Liver (tissue), 3 donors: ENCODE measurements around the gene TOGARAM2.
"Not testable (repeated sequence)": the region's sequence is repeated elsewhere in the genome, so short reads cannot be mapped to it uniquely, and the experiment has no call there.

Source experiments
- EGR1 ChIP-seq, 2 donors: IDR thresholded peaks; 2 replicates each; pipeline ENCODE4 v1.6.1; 2016 to 2018; ENCODE audit warnings: antibody characterized with exemption in 2 of 2, low read depth in 2 of 2
- RAD21 ChIP-seq, 2 donors: IDR thresholded peaks; 2 replicates each; pipeline ENCODE4 v1.6.1; 2016; ENCODE audit warnings: antibody characterized with exemption in 2 of 2, mild to moderate bottlenecking in 2 of 2
- YY1 ChIP-seq: IDR thresholded peaks from 2 replicates; pipeline ENCODE4 v1.6.1; 2016; ENCODE audit warnings: antibody characterized with exemption, mild to moderate bottlenecking
- TF ChIP-seq, protein P1 (sequence below): fragments of 150-350 bp; IDR thresholded peaks from 2 replicates; pipeline ENCODE4 v1.5.1; 2017; ENCODE audit warnings: improper control_type of control experiment, low read depth, low read length; ENCODE audit not compliant: missing input control
- donor health status: healthy.
- donor health status: healthy.

DNA sequence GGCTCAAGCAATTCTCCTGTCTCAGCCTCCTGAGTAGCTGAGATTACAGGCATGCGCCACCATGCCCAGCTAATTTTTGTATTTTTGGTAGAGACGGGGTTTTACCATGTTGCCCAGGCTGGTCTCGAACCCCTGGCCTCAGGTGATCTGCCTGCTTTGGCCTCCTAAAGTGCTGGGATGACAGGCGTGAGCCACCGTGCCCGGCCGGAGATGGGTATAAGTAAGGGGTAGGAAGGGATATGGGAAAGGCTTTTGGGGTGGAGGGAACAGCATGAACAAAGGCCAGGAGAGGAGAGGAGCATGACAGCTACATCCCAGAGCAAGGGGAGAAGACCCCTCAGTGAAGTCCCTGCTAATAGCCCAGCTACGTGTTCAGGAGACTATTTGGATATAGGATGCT is 3.1 kb upstream of the TOGARAM2 start:
- TF ChIP-seq, protein P1, sequence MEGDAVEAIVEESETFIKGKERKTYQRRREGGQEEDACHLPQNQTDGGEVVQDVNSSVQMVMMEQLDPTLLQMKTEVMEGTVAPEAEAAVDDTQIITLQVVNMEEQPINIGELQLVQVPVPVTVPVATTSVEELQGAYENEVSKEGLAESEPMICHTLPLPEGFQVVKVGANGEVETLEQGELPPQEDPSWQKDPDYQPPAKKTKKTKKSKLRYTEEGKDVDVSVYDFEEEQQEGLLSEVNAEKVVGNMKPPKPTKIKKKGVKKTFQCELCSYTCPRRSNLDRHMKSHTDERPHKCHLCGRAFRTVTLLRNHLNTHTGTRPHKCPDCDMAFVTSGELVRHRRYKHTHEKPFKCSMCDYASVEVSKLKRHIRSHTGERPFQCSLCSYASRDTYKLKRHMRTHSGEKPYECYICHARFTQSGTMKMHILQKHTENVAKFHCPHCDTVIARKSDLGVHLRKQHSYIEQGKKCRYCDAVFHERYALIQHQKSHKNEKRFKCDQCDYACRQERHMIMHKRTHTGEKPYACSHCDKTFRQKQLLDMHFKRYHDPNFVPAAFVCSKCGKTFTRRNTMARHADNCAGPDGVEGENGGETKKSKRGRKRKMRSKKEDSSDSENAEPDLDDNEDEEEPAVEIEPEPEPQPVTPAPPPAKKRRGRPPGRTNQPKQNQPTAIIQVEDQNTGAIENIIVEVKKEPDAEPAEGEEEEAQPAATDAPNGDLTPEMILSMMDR, result not testable (repeated sequence)
- not testable (repeated sequence) for TF ChIP-seq RAD21 (IDR thresholded peaks at IDR 0.05); YY1; EGR1 (IDR thresholded peaks at IDR 0.05; ENCODE audit: low read depth in 2 of 2)
